ENCODE results near the gene CARD10.

The CARD10 gene

GRCh38 chr22:37521236-37521739 is 2.1 kb upstream of the CARD10 start:
- DNase-seq (ENCODE audit: low read depth): no peak
- H3K4me3 ChIP-seq (ENCODE audit: low read length): no peak overlapping the region
- no peak for TF ChIP-seq CTCF (conservative IDR thresholded peaks at IDR 0.05; ENCODE audit: low read depth, low read length)

GRCh38 chr22:37520776-37521191 is 1.6 kb upstream of the CARD10 start:
- DNase-seq (ENCODE audit: low read depth): no peak
- no peak overlapping the region for H3K4me3 ChIP-seq (ENCODE audit: low read length)
- TF ChIP-seq CTCF (conservative IDR thresholded peaks at IDR 0.05; ENCODE audit: low read depth, low read length): no peak

- peak overlapping the region; percentile 46 for H3K4me3 ChIP-seq (ENCODE audit: low read length)
- no peak for TF ChIP-seq CTCF (conservative IDR thresholded peaks at IDR 0.05; ENCODE audit: low read depth, low read length)
- no peak for DNase-seq (ENCODE audit: low read depth)
These were observed 527 bp downstream of the CARD10 start for GRCh38 chr22:37518509-37519267.

GRCh38 chr22:37517826-37518450 is 1.3 kb downstream of the CARD10 start:
- no peak for DNase-seq (ENCODE audit: low read depth)
- TF ChIP-seq CTCF (conservative IDR thresholded peaks at IDR 0.05; ENCODE audit: low read depth, low read length): no peak
- no peak overlapping the region for H3K4me3 ChIP-seq (ENCODE audit: low read length)

GRCh38 chr22:37516456-37516855 is 2.8 kb downstream of the CARD10 start:
- no peak overlapping the region for H3K4me3 ChIP-seq (ENCODE audit: low read length)
- no peak for DNase-seq (ENCODE audit: low read depth)
- TF ChIP-seq CTCF (conservative IDR thresholded peaks at IDR 0.05; ENCODE audit: low read depth, low read length): no peak

- DNase-seq (ENCODE audit: low read depth): no peak
- no peak overlapping the region for H3K4me3 ChIP-seq (ENCODE audit: low read length)
- no peak for TF ChIP-seq CTCF (conservative IDR thresholded peaks at IDR 0.05; ENCODE audit: low read depth, low read length)
These were observed 3.3 kb downstream of the CARD10 start for GRCh38 chr22:37515901-37516300.

All from retinal pigment epithelial cell (primary cell).